ENCODE measurements around the gene NKD1.
A peak's percentile ranks its signal among the peaks of the same experiment; 100 is the strongest.

NKD1 gene

GRCh38 chr16:50539053-50539695 is 9.0 kb upstream of the NKD1 start:
- no peak for DNase-seq

- DNase-seq, result peak; percentile 5
These were observed 8.1 kb upstream of the NKD1 start for GRCh38 chr16:50539822-50540710.

DNA sequence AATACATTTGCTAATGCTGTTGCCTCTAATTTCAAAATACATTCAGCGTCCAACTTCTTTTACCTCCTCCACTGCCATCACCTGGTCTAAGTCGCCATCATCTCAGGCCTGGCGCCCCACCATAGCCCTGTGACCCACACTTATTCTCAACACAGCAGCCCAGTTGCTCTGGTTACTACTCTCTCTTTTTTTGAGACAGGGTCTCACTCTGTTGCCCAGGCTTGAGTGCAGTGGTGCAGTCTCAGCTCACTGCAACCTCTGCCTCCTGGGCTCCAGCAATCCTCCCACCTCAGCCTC is 7.5 kb upstream of the NKD1 start:
- no peak for DNase-seq

GRCh38 chr16:50542703-50543102 is 5.5 kb upstream of the NKD1 start:
- DNase-seq, result no peak

DNA sequence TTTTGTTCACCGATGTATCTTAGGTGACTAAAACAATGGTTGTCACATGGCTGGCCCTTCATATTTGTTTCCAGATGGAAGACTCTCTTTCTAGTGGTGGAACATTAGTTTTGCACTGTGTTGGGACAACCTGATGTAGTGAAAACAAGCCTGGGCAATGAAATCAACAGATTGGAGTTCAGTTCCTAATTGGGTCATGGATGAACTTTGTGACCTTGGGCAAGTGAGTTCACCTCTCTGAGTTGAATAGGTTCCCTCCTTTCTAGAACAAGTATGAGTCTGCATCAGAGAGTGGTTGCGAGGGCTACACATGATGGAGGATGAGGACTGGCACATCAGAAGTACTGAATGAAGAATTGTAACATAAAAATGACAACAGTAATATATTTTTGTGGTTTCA is 2.1 kb upstream of the NKD1 start:
- no peak for DNase-seq

DNA sequence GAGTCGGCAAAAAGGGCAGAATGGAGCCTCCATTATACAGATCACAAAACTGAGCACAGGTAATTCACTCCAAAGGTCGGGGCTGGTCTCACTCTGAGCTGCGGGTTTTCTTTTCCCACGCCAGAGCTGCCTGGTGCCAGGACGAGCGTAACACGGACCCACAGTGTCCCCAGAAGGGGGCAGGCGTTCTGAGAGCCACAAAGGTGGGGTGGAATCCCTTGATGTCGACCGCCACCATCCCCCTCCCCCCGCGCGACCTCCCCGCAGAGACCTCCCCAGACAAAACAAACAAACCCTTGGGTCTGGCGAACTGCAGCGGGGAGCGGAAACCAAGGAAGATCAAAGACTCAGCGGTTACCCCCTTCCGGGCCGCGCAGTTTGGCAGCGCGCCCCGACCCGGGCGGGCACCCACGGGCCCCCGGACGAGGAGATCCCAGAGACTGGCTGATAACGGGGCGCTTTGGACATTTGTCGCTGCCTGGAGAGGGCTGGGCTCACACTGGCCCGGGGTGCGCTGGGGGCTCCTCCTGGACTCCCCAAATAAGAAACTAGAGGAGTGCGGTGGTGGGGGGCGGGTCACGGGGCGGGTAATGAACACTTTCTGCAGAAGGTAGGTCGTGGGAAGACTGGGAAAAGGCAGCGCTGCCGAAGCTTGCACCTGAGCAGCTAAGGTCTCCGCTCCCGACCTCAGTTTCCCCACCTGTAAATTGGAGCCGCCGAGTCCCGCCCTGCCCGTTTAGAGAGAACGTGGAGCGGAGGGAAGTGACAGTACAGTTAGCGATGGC is 664 bp upstream of the NKD1 start:
- DNase-seq, result peak; percentile 62

- DNase-seq, result no peak
These were observed 839 bp downstream of the NKD1 start for GRCh38 chr16:50548909-50549560.

DNA sequence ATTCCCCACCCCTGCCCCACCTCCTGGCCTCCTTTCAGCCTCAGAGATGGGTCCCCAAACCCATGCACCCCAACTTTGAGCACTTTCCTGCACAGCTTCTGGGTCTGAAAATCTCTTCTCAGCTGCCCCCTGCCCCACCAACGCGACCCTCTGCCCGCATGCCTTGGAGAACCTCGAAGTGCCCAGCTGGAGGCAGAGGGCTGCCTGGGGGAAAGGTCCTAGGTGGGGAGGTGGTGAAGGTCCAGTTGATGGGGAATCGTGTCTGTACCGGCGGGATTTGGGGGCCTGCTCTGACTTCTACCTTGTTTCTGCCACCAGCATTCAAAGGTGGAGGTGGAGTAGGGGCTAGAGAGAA is 1.3 kb downstream of the NKD1 start:
- DNase-seq, result no peak

DNA sequence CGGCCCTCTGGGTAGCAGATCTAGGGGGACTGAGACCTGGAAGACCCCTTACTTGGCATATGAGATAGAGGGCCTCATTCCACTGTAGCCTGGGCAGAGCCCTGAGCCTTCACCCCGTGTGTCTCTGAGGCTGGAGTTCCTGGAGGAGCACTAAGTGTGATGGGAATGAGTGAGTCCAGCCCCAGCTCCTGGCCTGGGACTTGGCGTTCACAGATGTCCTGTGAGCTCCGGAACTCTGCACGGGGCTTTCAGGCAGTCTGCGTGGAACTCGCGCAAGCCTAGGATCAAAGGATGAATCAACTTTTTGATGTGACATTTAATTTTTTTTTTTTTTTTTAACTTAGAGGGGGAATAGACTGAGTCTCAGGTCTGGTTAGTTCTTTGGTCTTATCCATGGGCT is 1.8 kb downstream of the NKD1 start:
- no peak for DNase-seq

- no peak for DNase-seq
These were observed 2.9 kb downstream of the NKD1 start for GRCh38 chr16:50550866-50551641.

DNA sequence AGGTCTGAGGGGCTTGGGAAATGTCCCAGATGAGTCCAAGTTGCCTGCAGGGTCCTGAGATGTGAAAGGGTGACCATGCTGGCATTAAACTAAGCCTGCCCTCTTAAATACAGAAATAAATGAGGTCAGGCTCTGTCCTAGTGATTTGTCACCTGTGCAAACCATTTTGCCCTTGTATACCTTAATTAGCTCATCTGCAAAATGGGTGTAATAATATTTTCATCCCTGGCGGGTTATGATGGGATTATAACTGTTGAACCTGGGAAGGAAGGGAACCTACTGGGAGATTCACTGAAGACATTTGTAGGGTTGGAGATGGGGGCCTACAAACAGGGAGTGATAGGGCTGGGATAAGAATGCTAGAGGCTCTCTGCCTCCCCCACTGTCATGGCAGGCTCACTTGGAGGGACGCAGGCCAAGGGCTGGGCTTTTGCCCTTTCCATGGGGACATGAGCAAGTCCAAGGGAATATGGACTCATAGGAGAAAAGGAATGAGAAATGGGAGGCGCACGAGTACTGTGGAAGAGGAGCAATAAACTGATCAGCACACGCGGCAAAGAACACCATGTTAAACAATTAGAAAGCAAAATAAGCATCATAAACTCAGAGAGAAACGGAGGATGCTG is 4.4 kb downstream of the NKD1 start:
- DNase-seq, result no peak

- no peak for DNase-seq
These were observed 5.0 kb downstream of the NKD1 start for GRCh38 chr16:50553182-50553710.

DNA sequence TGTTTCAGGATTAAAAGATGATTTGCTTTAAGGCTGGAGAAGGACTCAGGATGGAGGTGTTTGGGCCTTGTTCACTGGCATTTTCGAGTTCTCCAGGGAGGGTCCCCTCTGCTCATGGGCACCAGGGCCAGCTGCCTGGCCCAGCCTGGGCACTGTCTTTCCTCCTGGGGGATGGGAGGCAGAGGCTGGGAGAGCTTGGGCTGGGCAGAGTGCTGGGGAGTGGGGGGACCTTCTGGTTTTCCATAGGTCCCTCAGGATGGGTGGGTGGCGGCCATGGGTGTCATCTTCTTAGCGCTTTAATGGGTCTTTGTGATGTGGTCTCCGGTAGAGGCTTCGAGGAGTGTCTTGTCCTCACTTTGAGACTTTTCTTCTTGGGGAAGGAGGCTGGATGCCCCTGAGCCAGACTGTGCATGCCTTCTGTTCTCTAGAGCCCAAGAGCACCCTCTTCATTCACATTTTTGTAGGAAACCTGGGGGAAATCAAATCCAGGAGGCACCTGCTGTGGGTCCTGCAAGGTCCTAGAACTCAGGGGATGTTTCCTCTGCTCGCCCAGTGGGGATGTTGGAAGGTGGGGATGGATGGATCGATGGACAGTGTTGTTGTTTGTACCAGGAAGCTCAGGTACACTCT is 5.7 kb downstream of the NKD1 start:
- no peak for DNase-seq

DNA sequence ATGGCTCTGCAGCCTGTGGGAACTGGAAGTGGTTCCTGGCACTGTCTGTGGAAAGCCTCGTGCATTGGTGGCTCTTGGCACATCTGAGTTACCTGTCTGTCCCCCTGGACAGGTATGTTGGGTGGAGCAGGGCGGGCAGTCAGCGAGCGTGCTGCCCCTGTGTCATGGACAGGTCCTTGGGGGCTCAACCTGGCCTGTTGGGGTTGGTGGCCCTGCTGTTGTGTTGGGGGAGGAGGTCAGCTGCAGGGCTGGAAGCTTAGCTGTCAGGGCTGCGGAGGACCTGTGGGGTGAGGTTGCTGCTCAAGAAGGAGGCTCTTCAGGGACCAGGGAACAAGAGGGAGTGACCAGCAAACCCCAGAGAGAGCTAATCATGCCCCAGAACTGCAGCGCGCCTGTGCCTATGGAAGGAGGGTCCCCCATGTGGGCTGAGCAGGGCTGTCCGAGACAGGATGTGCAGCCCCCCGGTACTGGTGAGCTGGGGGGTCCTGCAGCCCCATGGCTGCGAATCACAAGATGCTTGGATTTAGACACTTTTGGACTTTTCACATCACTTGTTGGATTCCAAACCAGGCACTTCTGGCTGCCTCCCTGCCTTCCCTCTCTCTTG is 7.2 kb downstream of the NKD1 start:
- DNase-seq, result no peak

DNA sequence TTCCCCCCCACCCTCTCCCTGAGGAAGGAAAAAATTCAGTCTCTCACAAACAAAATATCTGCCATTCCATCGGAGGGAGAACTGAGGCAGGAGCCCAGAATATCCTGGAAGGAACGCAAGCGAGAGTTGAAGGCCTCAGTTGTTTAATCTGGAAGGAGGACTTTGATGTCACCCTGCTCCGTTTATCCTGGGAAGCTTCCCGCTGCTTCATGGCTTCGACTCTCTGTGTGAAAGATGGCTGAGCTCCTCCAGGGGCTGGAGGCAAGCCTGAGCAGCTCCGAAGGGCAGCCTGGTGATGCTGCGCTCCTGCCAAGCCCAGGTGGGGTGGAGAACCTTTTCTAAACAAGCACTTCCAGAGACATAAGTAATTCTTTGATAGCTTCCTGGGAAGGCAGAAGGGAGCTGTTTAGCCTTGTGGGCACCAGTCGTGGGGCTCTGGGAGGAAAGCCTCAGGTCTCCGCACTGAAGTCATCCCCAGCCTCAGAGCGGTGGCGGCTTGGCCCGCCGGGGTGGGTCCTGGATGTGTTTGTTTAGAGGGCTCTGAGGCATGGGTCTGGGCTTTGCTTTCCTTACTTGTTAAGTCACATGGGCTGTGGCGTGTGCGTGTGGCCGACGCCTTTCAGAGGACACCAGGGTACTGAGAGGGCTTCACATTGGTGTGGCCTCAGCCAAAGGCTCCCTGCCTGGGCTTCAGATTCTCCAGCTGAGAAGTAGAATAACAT is 7.9 kb downstream of the NKD1 start:
- no peak for DNase-seq

DNA sequence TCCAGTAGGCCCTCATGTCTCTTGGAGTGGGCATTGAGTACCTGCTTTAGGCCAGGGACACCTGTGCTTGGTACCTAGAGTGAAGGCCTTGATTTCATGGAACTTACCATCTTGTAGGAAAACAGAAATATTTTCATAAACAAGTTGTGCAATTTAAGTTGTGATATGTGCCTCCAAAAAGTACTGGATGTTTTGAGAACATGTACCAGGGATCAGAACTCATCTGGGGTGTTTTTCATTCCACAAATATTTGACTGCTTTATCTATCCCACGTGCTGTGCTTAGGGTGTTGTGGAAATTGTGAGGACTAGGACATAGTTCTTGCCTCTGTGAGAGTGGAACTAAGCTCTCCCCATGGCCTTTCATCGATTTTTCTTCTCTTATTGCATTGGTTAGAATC is 8.8 kb downstream of the NKD1 start:
- DNase-seq, result no peak

- DNase-seq, result no peak
These were observed 10.7 kb downstream of the NKD1 start for GRCh38 chr16:50558913-50559312.

GRCh38 chr16:50559342-50559741 is 11.1 kb downstream of the NKD1 start:
- DNase-seq, result no peak

GRCh38 chr16:50559804-50560514 is 11.8 kb downstream of the NKD1 start:
- DNase-seq, result no peak
